ENCODE measurements around the gene RNF151. TPM values are rescaled to one million over a fixed set of nuclear protein-coding genes. Genes with fewer than 3 reads are reported as not detected.

The RNF151 gene
- total RNA-seq, 2 experiments from 2014 or later: not detected

- Mint-ChIP-seq H3K27me3 (peaks cover 19% of the 10 kb centered on the region), H3K4me1 (peaks cover 2% of the 10 kb centered on the region), H3K36me3 (ENCODE audit: low read depth) (no peaks in the 10 kb centered on the region), H3K9me3 (no peaks in the 10 kb centered on the region), H3K4me3 (no peak overlapping the region), H3K27ac (no peak overlapping the region)
- ChIA-PET POLR2A (interaction anchor here (1.1 to 1.4 kb wide), 2 partner anchors 131 to 139 kb away, joined by 4 to 6 read pairs; partner anchors contain the start of gene TRAF7), CTCF (interaction anchor here (0.7 to 2.0 kb wide), 4 partner anchors 13 to 138 kb away, joined by 3 to 10 read pairs (median 6); partner anchors contain the start of gene PKD1)
- no peak for DNase-seq
Observed at GRCh38 chr16:2016407-2016922, 49.8 kb downstream of the RNF151 start.

Other genes with a start within 250 kb of the RNF151 start
- gene NME3, start 195.3 kb upstream of the RNF151 start, total RNA-seq: 10 to 100 TPM; 48.0 to 52.0 TPM
- gene EME2, start 194.0 kb upstream of the RNF151 start, total RNA-seq: 10 to 100 TPM; 23.5 to 24.7 TPM
- gene MRPS34, start 193.7 kb upstream of the RNF151 start, total RNA-seq: 10 to 100 TPM; 94.9 to 98.3 TPM
- gene SPSB3, start 184.3 kb upstream of the RNF151 start, total RNA-seq: 10 to 100 TPM; 46.4 to 47.7 TPM
- 10 to 100 TPM; 40.8 to 43.5 TPM for gene NUBP2, start 183.9 kb upstream of the RNF151 start, total RNA-seq
- gene IGFALS, start 173.2 kb upstream of the RNF151 start, total RNA-seq: under 1 TPM in 1 of 2 experiments, not detected in 1; 0.23 TPM
- gene HAGH, start 140.0 kb upstream of the RNF151 start, total RNA-seq: 10 to 100 TPM; 51.3 to 51.8 TPM
- 1 to 10 TPM; 7.7 to 7.9 TPM for gene FAHD1, start 139.7 kb upstream of the RNF151 start, total RNA-seq
- under 1 TPM in 1 of 2 experiments, not detected in 1; 0.18 TPM for gene MEIOB, start 94.7 kb upstream of the RNF151 start, total RNA-seq
- not detected for gene HS3ST6, start 48.4 kb upstream of the RNF151 start, total RNA-seq
- 10 to 100 TPM; 17.9 TPM for gene MSRB1, start 23.7 kb upstream of the RNF151 start, total RNA-seq
- gene RPL3L, start 12.2 kb upstream of the RNF151 start, total RNA-seq: not detected
- 100 to 1,000 TPM; 131 to 138 TPM for gene NDUFB10, start 7.3 kb upstream of the RNF151 start, total RNA-seq
- gene RPS2, start 2.0 kb upstream of the RNF151 start, total RNA-seq: 1,000 to 10,000 TPM; 2,364 to 2,405 TPM
- gene TBL3, start 5.2 kb downstream of the RNF151 start, total RNA-seq: 10 to 100 TPM; 27.7 to 28.7 TPM
- gene NOXO1, start 14.6 kb downstream of the RNF151 start, total RNA-seq: under 1 TPM in 1 of 2 experiments, not detected in 1; 0.23 TPM
- gene GFER, start 17.3 kb downstream of the RNF151 start, total RNA-seq: 10 to 100 TPM; 29.1 to 32.0 TPM
- 10 to 100 TPM; 12.3 to 12.6 TPM for gene SYNGR3, start 23.1 kb downstream of the RNF151 start, total RNA-seq
- 10 to 100 TPM; 52.1 to 53.6 TPM for gene ZNF598, start 43.0 kb downstream of the RNF151 start, total RNA-seq
- gene NPW, start 52.9 kb downstream of the RNF151 start, total RNA-seq: under 1 TPM; 0.48 to 0.65 TPM
- gene NHERF2, start 60.0 kb downstream of the RNF151 start, total RNA-seq: under 1 TPM; 0.85 to 0.96 TPM
- gene NTHL1, start 81.0 kb downstream of the RNF151 start, total RNA-seq: 10 to 100 TPM; 22.5 to 24.5 TPM
- gene TSC2, start 81.1 kb downstream of the RNF151 start, total RNA-seq: 10 to 100 TPM; 88.4 to 90.1 TPM
- 10 to 100 TPM; 60.5 to 69.6 TPM for gene PKD1, start 169.0 kb downstream of the RNF151 start, total RNA-seq
- 1 to 10 TPM in 1 of 2 experiments, under 1 TPM in 1; 0.83 to 1.1 TPM for gene RAB26, start 181.8 kb downstream of the RNF151 start, total RNA-seq
- 10 to 100 TPM; 57.3 to 60.3 TPM for gene TRAF7, start 188.9 kb downstream of the RNF151 start, total RNA-seq
- gene CASKIN1, start 229.7 kb downstream of the RNF151 start, total RNA-seq: 1 to 10 TPM in 1 of 2 experiments, under 1 TPM in 1; 0.18 to 1.4 TPM
- 10 to 100 TPM; 32.6 to 33.7 TPM for gene MLST8, start 238.6 kb downstream of the RNF151 start, total RNA-seq
- gene BRICD5, start 244.0 kb downstream of the RNF151 start, total RNA-seq: 10 to 100 TPM; 10.3 to 12.5 TPM
- 10 to 100 TPM; 17.9 to 19.2 TPM for gene PGP, start 248.0 kb downstream of the RNF151 start, total RNA-seq

All from activated CD4-positive, alpha-beta memory T cell treated with anti-CD3 and anti-CD28 coated beads, Interleukin-2, amount 10 ng/mL, durations not matched to agents 7 days and 5 days (primary cell).